ENCODE data around the gene BCL6.

BCL6 gene

DNA sequence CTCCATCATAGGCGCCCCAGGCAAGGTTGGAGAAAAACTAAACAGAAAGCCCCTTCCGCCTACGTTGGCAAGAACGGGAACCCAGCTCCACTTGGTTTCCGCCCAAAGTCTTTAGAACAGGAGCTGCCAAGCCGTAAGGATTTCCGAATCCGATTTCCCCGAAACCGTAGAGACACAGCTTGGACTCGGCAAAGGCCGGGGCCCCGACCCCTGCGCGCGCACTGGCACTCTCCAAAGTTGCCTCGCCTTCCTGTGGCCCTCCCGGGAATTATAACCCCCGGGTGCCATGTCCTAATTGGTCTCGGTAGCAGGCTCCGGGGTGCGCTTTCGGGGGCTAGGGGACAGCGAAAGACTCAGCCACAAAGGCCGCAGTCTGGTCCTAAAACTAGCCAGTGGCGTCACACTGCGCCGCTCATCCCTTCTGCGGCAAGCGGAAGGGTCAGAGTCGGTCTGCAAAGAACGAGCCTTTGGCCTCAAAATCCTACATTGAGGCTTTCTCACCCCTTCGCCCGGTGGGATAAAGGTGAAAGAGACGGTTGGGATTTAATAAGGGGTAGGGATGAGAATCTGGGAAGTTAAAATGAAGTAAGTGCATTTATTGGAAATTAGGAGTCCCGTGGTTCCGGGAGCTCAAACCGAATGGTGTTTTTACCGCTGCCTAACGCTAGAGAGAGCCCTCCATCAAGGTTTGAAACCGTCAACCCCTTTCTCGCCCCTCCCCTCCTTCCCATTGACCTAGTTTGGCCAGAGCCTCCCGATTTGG is 6.8 kb downstream of the BCL6 start:
- DNase-seq, result peak; percentile 66 to 76

DNA sequence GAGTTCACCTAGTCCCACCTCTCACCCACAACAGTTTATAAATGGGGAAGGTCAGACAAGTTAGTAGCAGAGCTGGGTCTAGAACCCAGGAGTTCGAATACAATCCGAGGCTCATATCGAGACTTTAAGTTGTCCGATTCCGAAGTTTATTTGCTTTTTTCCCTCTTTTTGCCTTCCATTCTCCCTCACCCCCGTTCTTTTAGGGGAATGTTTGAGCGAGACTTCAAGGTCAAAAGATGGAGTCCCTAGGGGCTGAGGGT is 7.3 kb downstream of the BCL6 start:
- DNase-seq, result no peak

GRCh38 chr3:187737368-187738070 is 7.7 kb downstream of the BCL6 start:
- peak; percentile 55 to 64 for DNase-seq

GRCh38 chr3:187737006-187737367 is 8.3 kb downstream of the BCL6 start:
- no peak for DNase-seq

DNA sequence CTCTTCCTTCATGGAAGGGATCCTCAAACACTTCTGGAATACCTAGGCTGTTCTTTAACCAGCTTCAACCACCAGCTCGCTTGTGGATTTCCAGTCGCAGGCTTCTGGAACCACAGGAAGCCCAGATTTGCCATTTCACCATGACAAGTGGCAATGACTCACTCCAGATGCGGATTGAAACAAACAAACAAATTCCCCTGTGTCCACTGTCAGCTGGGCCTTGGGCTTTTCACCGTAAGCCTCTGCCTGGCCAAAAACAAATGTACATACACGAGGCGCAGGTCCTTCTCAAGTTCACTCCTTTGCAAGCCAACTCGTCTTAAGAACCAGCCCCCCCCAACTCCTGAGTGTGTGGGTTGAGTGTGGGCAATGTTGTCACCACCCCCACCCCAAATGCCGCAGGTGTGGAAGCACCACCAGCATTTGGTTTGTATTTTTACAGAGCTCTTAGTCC is 8.8 kb downstream of the BCL6 start:
- peak in 1 of 2 donors; percentile 7 for DNase-seq

DNA sequence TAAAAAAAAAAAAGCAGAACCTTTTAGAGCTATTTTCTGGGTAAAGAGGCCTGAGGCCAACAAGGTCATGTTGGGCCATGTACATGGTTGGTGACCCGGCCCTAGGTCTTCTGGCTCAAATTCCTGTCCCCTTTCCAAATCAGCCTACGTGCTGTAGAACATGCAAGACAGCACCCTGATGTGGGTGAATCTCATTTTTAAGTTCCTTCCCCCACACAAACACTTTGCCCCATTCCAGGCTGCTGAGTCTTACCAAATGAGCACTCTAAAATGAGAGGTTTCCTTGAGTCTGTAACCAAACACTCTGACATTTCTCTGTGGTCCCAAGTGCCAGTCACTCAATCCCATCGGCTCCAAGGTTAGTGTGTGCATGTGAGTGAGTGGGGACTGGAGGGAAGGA is 9.4 kb downstream of the BCL6 start:
- no peak for DNase-seq

DNA sequence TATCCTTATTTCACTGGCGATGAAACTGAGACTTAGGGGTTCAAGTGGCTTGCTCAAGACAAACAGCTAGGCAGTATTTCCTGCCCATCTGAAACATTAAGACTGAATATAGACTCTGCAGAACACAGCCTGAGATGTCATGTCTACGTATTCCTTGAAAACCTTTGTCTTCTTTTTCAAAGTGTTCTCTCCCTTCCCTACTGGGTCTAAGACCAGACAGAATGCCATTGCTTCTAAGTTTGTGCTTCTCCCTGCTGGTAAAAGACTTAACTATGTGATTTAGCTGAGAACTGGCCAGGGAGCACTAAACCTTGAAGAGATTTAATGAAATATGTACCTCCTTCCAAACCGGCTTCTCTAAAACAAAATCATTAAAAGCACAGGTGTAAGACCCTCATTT is 9.9 kb downstream of the BCL6 start:
- DNase-seq, result no peak

DNA sequence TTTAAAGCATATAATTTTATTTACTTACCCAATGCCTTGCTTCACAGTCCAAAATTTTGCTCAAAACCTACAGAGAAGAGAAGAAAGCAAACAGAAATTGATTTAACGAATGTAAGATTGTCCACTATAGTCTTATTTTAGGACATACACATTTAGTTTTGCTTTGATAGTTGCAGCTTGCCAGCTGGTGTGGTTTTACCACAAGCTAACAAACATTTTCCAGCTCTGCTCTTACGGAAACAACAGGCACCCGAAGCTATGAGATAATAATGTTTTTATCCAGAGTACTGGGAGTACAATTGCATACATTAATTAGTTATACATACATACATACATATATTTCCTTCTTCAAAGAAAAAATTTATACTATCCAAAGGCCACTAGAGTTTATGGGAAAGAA is 10.4 kb downstream of the BCL6 start:
- no peak for DNase-seq

DNA sequence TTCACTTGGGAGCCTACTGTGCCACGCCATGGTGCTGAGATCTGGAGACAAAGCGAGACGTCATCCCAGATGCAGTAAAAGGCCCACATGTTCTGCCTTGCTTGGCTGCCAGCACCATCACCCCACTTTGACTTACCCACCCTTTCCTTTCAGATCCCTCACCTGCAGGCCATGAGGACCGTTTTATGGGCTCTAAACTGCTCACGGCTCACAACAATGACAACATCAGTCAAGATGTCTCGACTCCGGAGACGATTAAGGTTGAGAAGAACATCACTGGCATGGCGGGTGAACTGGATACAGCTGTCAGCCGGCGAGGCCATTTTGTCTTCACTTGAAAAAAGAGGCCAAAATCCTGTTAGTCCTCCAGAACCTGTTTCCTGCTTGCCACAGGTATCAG is 11.9 kb downstream of the BCL6 start:
- DNase-seq, result no peak

- DNase-seq, result no peak
These were observed 15.7 kb downstream of the BCL6 start for GRCh38 chr3:187729598-187729997.

GRCh38 chr3:187728940-187729583 is 16.2 kb downstream of the BCL6 start:
- DNase-seq, result no peak

GRCh38 chr3:187728248-187728647 is 17.0 kb downstream of the BCL6 start:
- no peak for DNase-seq

DNA sequence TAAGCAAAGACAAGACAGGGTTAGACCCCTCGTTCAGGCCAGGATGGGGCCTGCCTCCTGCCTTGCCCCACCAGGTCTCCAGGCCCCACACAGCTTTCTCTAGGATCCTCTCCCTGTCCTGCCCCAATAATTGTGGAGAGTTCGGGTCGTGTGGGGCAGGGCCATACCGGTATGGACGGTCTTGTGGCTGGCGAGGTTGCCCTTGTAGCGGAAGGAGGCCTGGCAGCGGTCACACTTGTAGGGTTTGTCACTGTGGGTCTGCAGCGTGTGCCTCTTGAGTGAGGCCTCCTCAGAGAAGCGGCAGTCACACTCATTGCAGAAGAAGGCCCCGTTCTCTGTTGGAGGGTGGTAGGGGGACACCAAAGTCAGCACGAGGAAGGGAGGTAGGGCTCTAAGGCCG is 18.7 kb downstream of the BCL6 start:
- no peak for DNase-seq

GRCh38 chr3:187725653-187726370 is 19.5 kb downstream of the BCL6 start:
- DNase-seq, result no peak

DNA sequence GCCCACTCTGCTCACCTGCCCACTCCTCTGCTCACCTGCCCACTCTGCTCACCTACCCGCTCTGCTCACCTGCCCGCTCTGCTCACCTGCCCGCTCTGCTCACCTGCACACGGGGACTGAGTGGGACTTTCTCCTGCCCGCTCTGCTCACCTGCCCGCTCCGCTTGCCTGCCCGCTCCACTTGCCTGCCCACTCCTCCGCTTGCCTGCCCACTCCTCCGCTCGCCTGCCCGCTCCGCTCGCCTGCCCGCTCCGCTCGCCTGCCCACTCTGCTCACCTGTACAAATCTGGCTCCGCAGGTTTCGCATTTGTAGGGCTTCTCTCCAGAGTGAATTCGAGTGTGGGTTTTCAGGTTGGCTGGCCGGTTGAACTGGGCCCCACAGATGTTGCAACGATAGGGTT is 20.0 kb downstream of the BCL6 start:
- no peak for DNase-seq

DNA sequence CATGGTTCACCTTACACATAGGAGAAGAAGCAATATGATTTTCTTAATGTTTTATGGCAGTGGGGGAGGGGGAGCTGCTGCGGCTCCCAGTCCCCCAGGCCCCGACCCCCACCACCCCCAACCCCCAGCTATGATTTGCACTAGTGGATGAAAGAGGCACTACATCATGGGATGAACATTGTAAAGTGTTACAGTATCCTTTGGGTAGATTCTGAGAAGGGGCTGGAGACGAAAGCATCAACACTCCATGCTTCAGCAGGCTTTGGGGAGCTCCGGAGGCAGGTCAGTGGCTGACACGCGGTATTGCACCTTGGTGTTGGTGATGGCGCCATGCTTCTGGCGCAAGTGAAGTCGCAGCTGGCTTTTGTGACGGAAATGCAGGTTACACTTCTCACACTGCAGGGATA is 23.1 kb downstream of the BCL6 start:
- DNase-seq, result no peak

DNA sequence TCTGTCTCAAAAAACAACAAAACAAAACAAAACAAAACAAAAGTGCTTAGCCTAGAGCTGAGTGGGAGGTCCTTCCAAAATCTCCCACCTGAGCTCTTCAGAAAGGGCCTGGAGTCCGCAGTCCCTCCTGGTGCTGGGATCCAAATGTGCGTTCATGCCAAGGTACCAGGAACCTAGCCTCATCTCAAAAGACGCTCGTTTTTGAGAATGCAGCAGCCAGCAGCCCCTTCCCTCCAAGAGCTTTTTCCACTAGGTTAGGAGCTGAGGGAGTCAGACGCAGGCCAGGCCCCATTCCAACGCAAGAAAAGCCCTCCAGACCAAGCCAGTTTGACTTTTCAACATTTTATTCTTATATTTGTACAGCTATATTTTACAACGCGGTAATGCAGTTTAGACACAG is 24.2 kb downstream of the BCL6 start:
- no peak for DNase-seq

GRCh38 chr3:187720337-187720670 is 25.0 kb downstream of the BCL6 start:
- no peak for DNase-seq

GRCh38 chr3:187719628-187720336 is 25.5 kb downstream of the BCL6 start:
- DNase-seq, result no peak

DNA sequence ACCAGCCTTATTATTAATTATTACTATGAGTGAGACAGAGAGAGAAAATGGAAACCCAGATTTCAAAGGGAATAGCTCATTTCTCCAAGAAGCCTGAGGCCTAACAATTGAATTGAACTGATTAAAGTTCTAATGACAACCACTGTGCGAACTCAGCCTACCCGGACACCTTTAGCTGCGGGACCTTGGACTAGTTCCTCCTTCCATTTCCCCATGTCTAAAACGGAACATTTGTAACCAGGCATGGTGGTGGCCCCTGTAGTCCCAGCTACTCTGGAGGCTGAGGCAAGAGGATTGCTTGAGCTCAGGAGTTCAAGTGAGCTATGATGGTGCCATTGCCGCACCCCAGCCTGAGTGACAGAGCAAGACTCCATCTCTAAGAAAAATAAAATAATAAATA is 26.5 kb downstream of the BCL6 start:
- no peak for DNase-seq

GRCh38 chr3:187717572-187717971 is 27.7 kb downstream of the BCL6 start:
- DNase-seq, result no peak

DNA sequence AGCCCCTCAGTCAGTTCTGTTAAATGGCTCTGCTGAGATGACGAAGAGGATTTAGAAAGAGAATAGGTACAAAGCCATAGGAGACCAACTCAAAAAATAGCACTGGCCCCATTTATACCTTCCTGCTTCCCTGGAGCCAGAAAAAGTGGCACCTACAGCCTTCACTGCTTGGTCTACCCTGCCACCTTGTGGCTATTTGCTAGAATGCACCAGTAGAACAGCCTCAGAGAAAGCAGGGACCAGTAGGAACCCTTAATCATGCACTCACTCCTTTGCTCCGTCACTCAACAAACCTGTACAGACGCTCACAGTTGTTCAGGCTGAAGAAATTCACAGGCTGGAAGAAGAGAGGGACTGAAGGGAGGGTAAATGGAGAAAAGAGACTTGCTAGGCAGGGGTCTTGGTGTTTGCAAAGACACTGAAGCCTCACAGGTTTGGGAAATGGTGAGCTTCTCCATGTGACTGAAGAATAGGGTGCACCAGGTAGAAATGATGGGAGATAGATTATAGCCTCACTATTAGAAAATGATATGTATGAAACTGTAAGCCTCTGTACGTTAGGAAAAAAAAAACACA is 30.8 kb downstream of the BCL6 start:
- peak; percentile 55 to 79 for DNase-seq

DNA sequence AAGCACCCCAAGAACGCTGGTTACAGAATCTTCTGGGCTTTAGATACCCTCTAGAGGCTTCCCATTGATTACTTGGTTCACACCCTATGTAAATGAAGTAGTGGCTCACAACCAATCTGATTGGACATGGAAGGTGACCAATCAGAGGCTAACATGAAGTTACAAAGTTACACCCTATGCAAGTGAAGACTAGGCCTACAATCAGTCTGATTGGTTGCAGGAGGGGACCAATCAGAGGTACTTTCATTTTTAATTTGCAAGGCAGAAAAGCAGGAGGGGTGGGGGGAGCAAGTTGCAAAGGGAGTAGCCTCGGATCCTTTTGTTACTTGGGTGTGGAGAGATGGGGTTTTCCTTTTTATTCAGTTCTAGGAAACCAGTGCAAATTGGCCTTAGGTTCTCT is 31.8 kb downstream of the BCL6 start:
- no peak for DNase-seq
